GM21576 (cell line): ENCODE results near the gene SLC50A1.
A peak's percentile ranks its signal among the peaks of the same experiment; 100 is the strongest.

Experiments used
- ATAC-seq: cut with Tn5 transposase; IDR thresholded peaks from one replicate; pipeline ENCODE4 v1.9.1; 2021; ENCODE audit warnings: mild to moderate bottlenecking, moderate library complexity; ENCODE audit not compliant: unreplicated experiment

SLC50A1 gene

DNA sequence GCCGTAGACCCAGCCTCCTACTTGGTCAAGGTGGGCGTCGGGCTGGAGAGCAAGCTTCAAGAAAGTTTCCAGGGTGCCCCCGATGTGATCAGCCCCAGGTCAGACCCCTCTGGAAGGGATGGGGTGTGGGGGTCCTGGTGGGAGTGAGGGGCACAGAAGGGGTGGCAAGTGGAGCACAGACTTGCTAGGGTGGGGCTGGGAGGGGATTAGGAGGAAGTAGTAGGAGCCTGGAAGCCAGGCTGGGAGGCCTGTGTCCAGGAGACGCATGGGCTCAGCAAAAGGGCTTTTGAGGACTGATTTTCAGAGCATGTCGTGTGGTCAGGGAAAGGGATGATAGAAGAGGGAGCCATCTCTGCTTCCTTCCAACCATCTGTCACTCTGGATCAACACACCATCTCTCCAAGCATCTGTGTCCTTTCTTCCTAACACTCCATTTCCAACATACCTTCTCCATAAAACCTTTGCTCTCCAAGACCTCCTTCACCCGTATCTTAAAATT is 46.4 kb downstream of the SLC50A1 start:
- ATAC-seq = no peak

- ATAC-seq = no peak
Measured at GRCh38 chr1:155183775-155184221, 48.1 kb downstream of the SLC50A1 start.

DNA sequence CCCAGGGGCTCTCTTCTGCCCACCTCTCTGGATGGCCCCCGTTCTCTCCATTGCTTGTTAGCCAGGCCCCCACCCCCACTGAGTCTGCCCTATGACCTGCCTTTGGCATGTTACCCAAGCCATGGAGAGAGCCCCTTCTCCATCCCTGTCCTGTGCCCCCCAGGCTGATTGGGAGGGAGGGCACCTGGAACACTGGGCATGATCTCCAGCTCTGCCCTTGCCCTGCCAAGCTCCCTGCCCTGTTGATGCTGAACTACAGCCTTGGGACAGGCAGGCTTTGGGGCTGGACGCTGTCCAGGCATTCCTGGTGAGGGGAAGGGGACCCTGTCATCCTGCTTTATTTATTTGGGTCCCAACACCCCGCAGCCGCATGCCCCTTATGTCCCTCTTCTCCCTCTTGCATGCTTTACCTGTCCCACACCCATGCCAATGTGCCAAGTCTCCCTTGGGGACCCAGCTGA is 48.7 kb downstream of the SLC50A1 start:
- ATAC-seq = no peak

GRCh38 chr1:155184835-155185782 is 49.5 kb downstream of the SLC50A1 start:
- peak; percentile 89 for ATAC-seq

DNA sequence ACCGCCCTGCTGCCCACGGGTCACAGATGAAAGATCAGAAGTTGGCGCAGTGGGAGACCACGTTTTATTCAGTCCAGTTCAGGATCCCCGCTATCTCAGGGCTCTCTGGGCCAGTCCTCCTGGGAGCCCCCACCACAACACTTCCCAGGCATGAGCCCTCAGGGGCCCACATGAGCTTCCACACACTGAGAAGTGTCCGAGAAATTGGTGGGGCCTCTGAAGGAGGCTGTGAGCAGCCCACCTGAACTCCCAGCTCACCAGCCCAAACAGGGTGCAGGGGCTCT is 50.1 kb downstream of the SLC50A1 start:
- ATAC-seq = no peak

- ATAC-seq = no peak
Measured at GRCh38 chr1:155186067-155186793, 50.6 kb downstream of the SLC50A1 start.

GRCh38 chr1:155186794-155187455 is 51.3 kb downstream of the SLC50A1 start:
- ATAC-seq = no peak

DNA sequence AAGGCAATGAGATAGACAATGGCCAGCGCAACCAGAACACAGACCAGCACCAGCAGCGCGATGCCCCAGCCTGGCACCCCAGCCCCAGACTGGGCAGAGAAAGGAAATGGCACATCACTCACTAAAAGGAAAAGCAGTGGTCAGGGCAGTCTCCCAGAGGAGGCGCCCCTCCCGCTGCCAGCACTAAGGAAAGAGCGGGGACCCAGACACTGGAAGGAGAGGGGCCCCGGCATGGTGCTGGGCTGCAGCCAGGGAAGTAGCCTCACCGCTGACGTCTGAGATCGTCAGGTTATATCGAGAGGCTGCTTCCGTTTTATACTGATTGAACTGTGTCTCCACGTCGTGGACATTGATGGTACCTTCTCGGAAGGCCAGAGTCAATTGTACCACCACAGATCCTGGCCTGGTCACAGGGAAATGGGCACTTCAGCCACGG is 51.8 kb downstream of the SLC50A1 start:
- ATAC-seq = no peak

DNA sequence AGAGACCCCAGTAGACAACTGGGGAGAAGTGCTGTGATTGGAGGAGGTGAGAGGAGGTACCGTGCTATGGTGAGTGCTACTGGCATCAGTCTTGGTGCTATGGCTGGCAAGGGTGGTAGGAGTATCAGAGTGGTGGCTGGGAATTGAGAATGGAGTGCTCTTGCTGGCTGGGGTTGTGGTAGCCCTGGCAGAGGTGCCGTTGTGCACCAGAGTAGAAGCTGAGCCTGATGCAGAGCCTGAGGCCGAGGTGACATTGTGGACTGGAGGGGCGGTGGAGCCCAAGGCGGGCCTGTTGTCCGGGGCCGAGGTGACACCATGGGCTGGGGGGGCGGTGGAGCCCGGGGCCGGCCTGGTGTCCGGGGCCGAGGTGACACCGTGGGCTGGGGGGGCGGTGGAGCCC is 52.6 kb downstream of the SLC50A1 start:
- no peak for ATAC-seq
